HUES64 (cell line): ENCODE data around the gene ATP10B.

ENCODE experiments used
- H3K27ac ChIP-seq: 2 replicates; pipeline ENCODE4 v1.7.0; 2013; ENCODE audit warnings: low read depth, low read length, inconsistent platforms
- H3K27me3 ChIP-seq: 2 replicates; pipeline ENCODE4 v1.6.1; 2013; ENCODE audit warnings: mild to moderate bottlenecking, low read length; ENCODE audit not compliant: insufficient read depth
- H3K36me3 ChIP-seq: 2 replicates; pipeline ENCODE4 v1.6.1; 2013; ENCODE audit warnings: mild to moderate bottlenecking, low read length; ENCODE audit not compliant: insufficient read depth
- H3K4me1 ChIP-seq: 2 replicates; pipeline ENCODE4 v1.6.1; 2013; ENCODE audit warnings: mild to moderate bottlenecking, low read length, moderate library complexity; ENCODE audit not compliant: insufficient read depth
- H3K4me3 ChIP-seq: 2 replicates; pipeline ENCODE4 v1.5.1; 2013; ENCODE audit warnings: mild to moderate bottlenecking, low read length, moderate library complexity
- H3K9ac ChIP-seq: 2 replicates; pipeline ENCODE4 v1.6.1; 2013; ENCODE audit warnings: mild to moderate bottlenecking, low read depth, low read length
- H3K9me3 ChIP-seq: 2 replicates; pipeline ENCODE4 v1.6.1; 2013; ENCODE audit warnings: low read depth, low read length; ENCODE audit not compliant: insufficient read depth
- WGBS: fragments of 150-250, 120-280 bp; methylation state at CpG from one replicate; pipeline ENCODE4 v1.1.7; 2013; ENCODE audit warnings: missing lambda C conversion rate; 5-methylcytosine and 5-hydroxymethylcytosine counted together

The ATP10B gene

GRCh38 chr5:160627921-160628618 is 223.9 kb downstream of the ATP10B start:
- Histone ChIP-seq H3K36me3 (no peaks in the 10 kb centered on the region), H3K27me3 (no peaks in the 10 kb centered on the region), H3K4me1 (peaks cover 4% of the 10 kb centered on the region; the same call in 1 of the 2 replicates), H3K9me3 (no peaks in the 10 kb centered on the region), H3K4me3 (no peak overlapping the region), H3K27ac (no peak overlapping the region), H3K9ac (no peak overlapping the region)
- 91% methylated on average over 5 of the region's 5 CpGs for WGBS

- Histone ChIP-seq H3K27me3 (no peaks in the 10 kb centered on the region), H3K4me1 (peaks cover 4% of the 10 kb centered on the region; the same call in 1 of the 2 replicates), H3K9me3 (no peaks in the 10 kb centered on the region), H3K27ac (no peak overlapping the region), H3K9ac (no peak overlapping the region), H3K4me3 (no peak overlapping the region), H3K36me3 (no peaks in the 10 kb centered on the region)
- 86% methylated on average over 7 of the region's 7 CpGs for WGBS
These were observed 225.7 kb downstream of the ATP10B start for GRCh38 chr5:160626322-160626721.

GRCh38 chr5:160621526-160621925 is 230.5 kb downstream of the ATP10B start:
- Histone ChIP-seq H3K27me3 (no peaks in the 10 kb centered on the region), H3K9ac (no peak overlapping the region), H3K36me3 (no peaks in the 10 kb centered on the region), H3K4me3 (no peak overlapping the region), H3K9me3 (no peaks in the 10 kb centered on the region), H3K27ac (no peak overlapping the region), H3K4me1 (peaks cover 4% of the 10 kb centered on the region; the same call in 1 of the 2 replicates)
- WGBS = 100% methylated on average over 1 of the region's 1 CpG

GRCh38 chr5:160620401-160620800 is 231.6 kb downstream of the ATP10B start:
- H3K4me3 ChIP-seq = no peak overlapping the region
- WGBS = 92% methylated on average over 9 of the region's 9 CpGs
- H3K9ac ChIP-seq = no peak overlapping the region
- H3K36me3 ChIP-seq = no peaks in the 10 kb centered on the region
- no peaks in the 10 kb centered on the region for H3K4me1 ChIP-seq
- H3K27me3 ChIP-seq = no peaks in the 10 kb centered on the region
- H3K27ac ChIP-seq = no peak overlapping the region
- no peaks in the 10 kb centered on the region for H3K9me3 ChIP-seq

GRCh38 chr5:160619381-160619780 is 232.6 kb downstream of the ATP10B start:
- H3K9me3 ChIP-seq = no peaks in the 10 kb centered on the region
- H3K27me3 ChIP-seq = no peaks in the 10 kb centered on the region

GRCh38 chr5:160618286-160618685 is 233.7 kb downstream of the ATP10B start:
- Histone ChIP-seq H3K27me3 (no peaks in the 10 kb centered on the region), H3K4me1 (no peaks in the 10 kb centered on the region), H3K9ac (no peak overlapping the region), H3K27ac (no peak overlapping the region), H3K36me3 (no peaks in the 10 kb centered on the region), H3K4me3 (no peak overlapping the region), H3K9me3 (no peaks in the 10 kb centered on the region)
- 100% methylated on average over 1 of the region's 1 CpG for WGBS

More at GRCh38 chr5:160619381-160619780, 232.6 kb downstream of the ATP10B start:
- Histone ChIP-seq H3K27ac (no peak overlapping the region), H3K36me3 (no peaks in the 10 kb centered on the region), H3K9ac (no peak overlapping the region), H3K4me1 (no peaks in the 10 kb centered on the region), H3K4me3 (no peak overlapping the region)
- 86% methylated on average over 3 of the region's 3 CpGs for WGBS

GRCh38 chr5:160616712-160617497 is 235.1 kb downstream of the ATP10B start:
- no peak overlapping the region for H3K27ac ChIP-seq
- no peaks in the 10 kb centered on the region for H3K9me3 ChIP-seq
- H3K36me3 ChIP-seq = no peaks in the 10 kb centered on the region
- no peaks in the 10 kb centered on the region for H3K27me3 ChIP-seq
- H3K9ac ChIP-seq = no peak overlapping the region
- WGBS = 83% methylated on average over 4 of the region's 4 CpGs
- H3K4me3 ChIP-seq = no peak overlapping the region
- no peaks in the 10 kb centered on the region for H3K4me1 ChIP-seq

- H3K27me3 ChIP-seq = no peaks in the 10 kb centered on the region
- no peak overlapping the region for H3K9ac ChIP-seq
- H3K36me3 ChIP-seq = no peaks in the 10 kb centered on the region
- WGBS = 94% methylated on average over 3 of the region's 3 CpGs
- H3K4me1 ChIP-seq = no peaks in the 10 kb centered on the region
- H3K9me3 ChIP-seq = no peaks in the 10 kb centered on the region
- H3K27ac ChIP-seq = no peak overlapping the region
- H3K4me3 ChIP-seq = no peak overlapping the region
These were observed 237.9 kb downstream of the ATP10B start for GRCh38 chr5:160614136-160614535.

- Histone ChIP-seq H3K36me3 (no peaks in the 10 kb centered on the region), H3K9me3 (no peaks in the 10 kb centered on the region), H3K4me3 (no peak overlapping the region), H3K9ac (no peak overlapping the region), H3K27me3 (no peaks in the 10 kb centered on the region), H3K4me1 (no peaks in the 10 kb centered on the region), H3K27ac (no peak overlapping the region)
- WGBS = 86% methylated on average over 2 of the region's 2 CpGs
These were observed 246.7 kb downstream of the ATP10B start for GRCh38 chr5:160605266-160605665.

- no peak overlapping the region for H3K27ac ChIP-seq
- WGBS = 90% methylated on average over 4 of the region's 4 CpGs
- no peak overlapping the region for H3K9ac ChIP-seq
- H3K4me3 ChIP-seq = no peak overlapping the region
- H3K4me1 ChIP-seq = no peaks in the 10 kb centered on the region
- H3K27me3 ChIP-seq = no peaks in the 10 kb centered on the region
- no peaks in the 10 kb centered on the region for H3K9me3 ChIP-seq
- H3K36me3 ChIP-seq = no peaks in the 10 kb centered on the region
These were observed 247.5 kb downstream of the ATP10B start for GRCh38 chr5:160604484-160604883.

GRCh38 chr5:160602744-160603143 is 249.3 kb downstream of the ATP10B start:
- WGBS = 92% methylated on average over 4 of the region's 4 CpGs
- H3K9ac ChIP-seq = no peak overlapping the region

More at GRCh38 chr5:160602744-160603143, 249.3 kb downstream of the ATP10B start:
- H3K27me3 ChIP-seq = no peaks in the 10 kb centered on the region
- no peaks in the 10 kb centered on the region for H3K9me3 ChIP-seq
- no peak overlapping the region for H3K4me3 ChIP-seq
- no peaks in the 10 kb centered on the region for H3K4me1 ChIP-seq
- H3K27ac ChIP-seq = no peak overlapping the region
- H3K36me3 ChIP-seq = no peaks in the 10 kb centered on the region
